ENCODE measurements around the gene EPAS1.

EPAS1 gene

GRCh38 chr2:46302005-46302695, 4.9 kb downstream of the EPAS1 start:
- DNase-seq (ENCODE audit: low spot score), result no peak

- DNase-seq (ENCODE audit: low spot score), result no peak
These were observed 6.0 kb downstream of the EPAS1 start for GRCh38 chr2:46303233-46303632.

- DNase-seq (ENCODE audit: low spot score), result no peak
These were observed 6.6 kb downstream of the EPAS1 start for GRCh38 chr2:46303822-46304221.

GRCh38 chr2:46304635-46305034, 7.4 kb downstream of the EPAS1 start:
- DNase-seq (ENCODE audit: low spot score), result peak; percentile 20

- no peak for DNase-seq (ENCODE audit: low spot score)
These were observed 8.0 kb downstream of the EPAS1 start for GRCh38 chr2:46305187-46305586.

GRCh38 chr2:46305767-46306166, 8.6 kb downstream of the EPAS1 start:
- DNase-seq (ENCODE audit: low spot score), result no peak

GRCh38 chr2:46306330-46306751, 9.1 kb downstream of the EPAS1 start:
- DNase-seq (ENCODE audit: low spot score), result no peak

- no peak for DNase-seq (ENCODE audit: low spot score)
These were observed 9.9 kb downstream of the EPAS1 start for GRCh38 chr2:46306988-46307655.

- DNase-seq (ENCODE audit: low spot score), result no peak
These were observed 10.9 kb downstream of the EPAS1 start for GRCh38 chr2:46308081-46308480.

- no peak for DNase-seq (ENCODE audit: low spot score)
These were observed 11.4 kb downstream of the EPAS1 start for GRCh38 chr2:46308629-46309028.

GRCh38 chr2:46309052-46309953, 12.1 kb downstream of the EPAS1 start:
- DNase-seq (ENCODE audit: low spot score), result no peak

- DNase-seq (ENCODE audit: low spot score), result no peak
These were observed 13.2 kb downstream of the EPAS1 start for GRCh38 chr2:46310446-46310845.

GRCh38 chr2:46311651-46312223, 14.5 kb downstream of the EPAS1 start:
- no peak for DNase-seq (ENCODE audit: low spot score)

GRCh38 chr2:46313063-46313462, 15.9 kb downstream of the EPAS1 start:
- no peak for DNase-seq (ENCODE audit: low spot score)

GRCh38 chr2:46314065-46314835, 17.0 kb downstream of the EPAS1 start:
- no peak for DNase-seq (ENCODE audit: low spot score)

GRCh38 chr2:46315103-46315890, 18.1 kb downstream of the EPAS1 start:
- no peak for DNase-seq (ENCODE audit: low spot score)

- DNase-seq (ENCODE audit: low spot score), result no peak
These were observed 19.9 kb downstream of the EPAS1 start for GRCh38 chr2:46317094-46317486.

- DNase-seq (ENCODE audit: low spot score), result no peak
These were observed 21.6 kb downstream of the EPAS1 start for GRCh38 chr2:46318579-46319460.

- no peak for DNase-seq (ENCODE audit: low spot score)
These were observed 22.5 kb downstream of the EPAS1 start for GRCh38 chr2:46319711-46320110.

GRCh38 chr2:46320141-46320567, 22.9 kb downstream of the EPAS1 start:
- DNase-seq (ENCODE audit: low spot score), result no peak
